ENCODE results near the gene IYD.

The IYD gene

GRCh38 chr6:150439373-150439772, 70.6 kb downstream of the IYD start:
- no peak for TF ChIP-seq CTCF (conservative IDR thresholded peaks at IDR 0.05; ENCODE audit: low read depth, low read length)
- H4K20me1 ChIP-seq (ENCODE audit: insufficient read depth) = no peaks in the 10 kb centered on the region
- no peak overlapping the region for H3K9ac ChIP-seq
- no peak overlapping the region for H3K4me3 ChIP-seq (IDR thresholded peaks at IDR 0.05; ENCODE audit: insufficient read depth, low read depth, low read length)
- no peak overlapping the region for H3K27ac ChIP-seq
- H3K27me3 ChIP-seq (ENCODE audit: insufficient read depth, low read depth) = no peaks in the 10 kb centered on the region
- H3K4me1 ChIP-seq (ENCODE audit: low read depth, poor library complexity, severe bottlenecking) = no peaks in the 10 kb centered on the region
- H3K79me2 ChIP-seq (ENCODE audit: insufficient read depth, low read depth) = no peaks in the 10 kb centered on the region
- H2AFZ ChIP-seq (ENCODE audit: low read depth) = no peak overlapping the region
- no peaks in the 10 kb centered on the region for H3K36me3 ChIP-seq (ENCODE audit: insufficient read depth)
- no peak overlapping the region for H3K4me2 ChIP-seq

GRCh38 chr6:150443621-150444020, 74.8 kb downstream of the IYD start:
- Histone ChIP-seq H4K20me1 (ENCODE audit: insufficient read depth) (no peaks in the 10 kb centered on the region), H3K79me2 (ENCODE audit: insufficient read depth, low read depth) (no peaks in the 10 kb centered on the region), H3K27ac (no peak overlapping the region), H2AFZ (ENCODE audit: low read depth) (no peak overlapping the region), H3K4me2 (no peak overlapping the region), H3K4me1 (ENCODE audit: low read depth, poor library complexity, severe bottlenecking) (no peaks in the 10 kb centered on the region), H3K9ac (no peak overlapping the region), H3K27me3 (ENCODE audit: insufficient read depth, low read depth) (no peaks in the 10 kb centered on the region), H3K36me3 (ENCODE audit: insufficient read depth) (no peaks in the 10 kb centered on the region), H3K4me3 (IDR thresholded peaks at IDR 0.05; ENCODE audit: insufficient read depth, low read depth, low read length) (no peak overlapping the region)
- TF ChIP-seq CTCF (conservative IDR thresholded peaks at IDR 0.05; ENCODE audit: low read depth, low read length) = no peak

GRCh38 chr6:150444308-150444707, 75.5 kb downstream of the IYD start:
- Histone ChIP-seq H3K27ac (no peak overlapping the region), H3K4me2 (no peak overlapping the region), H3K4me1 (ENCODE audit: low read depth, poor library complexity, severe bottlenecking) (no peaks in the 10 kb centered on the region), H3K36me3 (ENCODE audit: insufficient read depth) (no peaks in the 10 kb centered on the region), H4K20me1 (ENCODE audit: insufficient read depth) (no peaks in the 10 kb centered on the region), H3K27me3 (ENCODE audit: insufficient read depth, low read depth) (no peaks in the 10 kb centered on the region), H3K79me2 (ENCODE audit: insufficient read depth, low read depth) (no peaks in the 10 kb centered on the region), H3K4me3 (IDR thresholded peaks at IDR 0.05; ENCODE audit: insufficient read depth, low read depth, low read length) (no peak overlapping the region), H3K9ac (no peak overlapping the region), H2AFZ (ENCODE audit: low read depth) (no peak overlapping the region)
- no peak for TF ChIP-seq CTCF (conservative IDR thresholded peaks at IDR 0.05; ENCODE audit: low read depth, low read length)

GRCh38 chr6:150445486-150445885, 76.7 kb downstream of the IYD start:
- no peaks in the 10 kb centered on the region for H3K36me3 ChIP-seq (ENCODE audit: insufficient read depth)
- no peak for TF ChIP-seq CTCF (conservative IDR thresholded peaks at IDR 0.05; ENCODE audit: low read depth, low read length)

More at GRCh38 chr6:150445486-150445885, 76.7 kb downstream of the IYD start:
- Histone ChIP-seq H3K79me2 (ENCODE audit: insufficient read depth, low read depth) (no peaks in the 10 kb centered on the region), H3K4me1 (ENCODE audit: low read depth, poor library complexity, severe bottlenecking) (no peaks in the 10 kb centered on the region), H2AFZ (ENCODE audit: low read depth) (no peak overlapping the region), H3K27ac (no peak overlapping the region), H4K20me1 (ENCODE audit: insufficient read depth) (no peaks in the 10 kb centered on the region), H3K4me2 (no peak overlapping the region), H3K9ac (no peak overlapping the region), H3K4me3 (IDR thresholded peaks at IDR 0.05; ENCODE audit: insufficient read depth, low read depth, low read length) (no peak overlapping the region), H3K27me3 (ENCODE audit: insufficient read depth, low read depth) (no peaks in the 10 kb centered on the region)

Measured in KMS-11 (cell line).